ENCODE measurements around the gene KRTAP5-2.
"Not testable (repeated sequence)": the region's sequence is repeated elsewhere in the genome, so short reads cannot be mapped to it uniquely, and the experiment has no call there.

The KRTAP5-2 gene

GRCh38 chr11:1597994-1598380 is at the start of gene KRTAP5-2:
KRTAP5-2 (minus strand) TSS chr11:1598294; CDS start chr11:1598250, 44 bp downstream.
- no peak for DNase-seq (ENCODE audit: low read depth)

- not testable (repeated sequence) for DNase-seq (ENCODE audit: low read depth)
Measured at GRCh38 chr11:1646540-1646939, 48.4 kb upstream of the KRTAP5-2 start.

GRCh38 chr11:1645357-1645821 is 47.3 kb upstream of the KRTAP5-2 start:
- DNase-seq (ENCODE audit: low read depth): no peak

GRCh38 chr11:1644601-1645356 is 46.7 kb upstream of the KRTAP5-2 start:
- DNase-seq (ENCODE audit: low read depth): no peak

- DNase-seq (ENCODE audit: low read depth): no peak
Measured at GRCh38 chr11:1643146-1643690, 45.1 kb upstream of the KRTAP5-2 start.

- no peak for DNase-seq (ENCODE audit: low read depth)
Measured at GRCh38 chr11:1642288-1643145, 44.4 kb upstream of the KRTAP5-2 start.

GRCh38 chr11:1641096-1641495 is 43.0 kb upstream of the KRTAP5-2 start:
- no peak for DNase-seq (ENCODE audit: low read depth)

- DNase-seq (ENCODE audit: low read depth): no peak
Measured at GRCh38 chr11:1640076-1640946, 42.2 kb upstream of the KRTAP5-2 start.

- no peak for DNase-seq (ENCODE audit: low read depth)
Measured at GRCh38 chr11:1639666-1640065, 41.6 kb upstream of the KRTAP5-2 start.

GRCh38 chr11:1639102-1639620 is 41.1 kb upstream of the KRTAP5-2 start:
- no peak for DNase-seq (ENCODE audit: low read depth)

- DNase-seq (ENCODE audit: low read depth): no peak
Measured at GRCh38 chr11:1638344-1638743, 40.2 kb upstream of the KRTAP5-2 start.

GRCh38 chr11:1637628-1638027 is 39.5 kb upstream of the KRTAP5-2 start:
- DNase-seq (ENCODE audit: low read depth): no peak

GRCh38 chr11:1636291-1636950 is 38.3 kb upstream of the KRTAP5-2 start:
- no peak for DNase-seq (ENCODE audit: low read depth)

- DNase-seq (ENCODE audit: low read depth): no peak
Measured at GRCh38 chr11:1633864-1634263, 35.8 kb upstream of the KRTAP5-2 start.

- DNase-seq (ENCODE audit: low read depth): no peak
Measured at GRCh38 chr11:1632053-1632714, 34.1 kb upstream of the KRTAP5-2 start.

GRCh38 chr11:1631066-1631568 is 33.0 kb upstream of the KRTAP5-2 start:
- DNase-seq (ENCODE audit: low read depth): no peak

- DNase-seq (ENCODE audit: low read depth): no peak
Measured at GRCh38 chr11:1630271-1630670, 32.2 kb upstream of the KRTAP5-2 start.

GRCh38 chr11:1629326-1630185 is 31.5 kb upstream of the KRTAP5-2 start, which contains the start of gene KRTAP5-5:
KRTAP5-5 (plus strand) TSS chr11:1629775; CDS start chr11:1629841, 66 bp downstream.
- no peak for DNase-seq (ENCODE audit: low read depth)

All from stimulated activated CD8-positive, alpha-beta memory T cell treated with anti-CD3 and anti-CD28 coated beads, Interleukin-12 subunit alpha, Interleukin-12 subunit beta, amount 100 ng/mL, for 1 hour (primary cell).